Activated CD4-positive, CD25-positive, alpha-beta regulatory T cell (primary cell): Measurements from ENCODE around the gene SFXN4.
"Not testable (repeated sequence)": the region's sequence is repeated elsewhere in the genome, so short reads cannot be mapped to it uniquely, and the experiment has no call there.

ENCODE experiments used
- DNase-seq, 4 experiments: peaks; one replicate each; lab custom pipeline; 2025; lab: John Stamatoyannopoulos, UW

SFXN4 gene

GRCh38 chr10:119190353-119190752 is 24.8 kb upstream of the SFXN4 start:
- no peak for DNase-seq

GRCh38 chr10:119189811-119190282 is 24.3 kb upstream of the SFXN4 start:
- no peak for DNase-seq

- no peak for DNase-seq
Observed at GRCh38 chr10:119183664-119184412, 18.3 kb upstream of the SFXN4 start.

- DNase-seq, result not testable (repeated sequence)
Observed at GRCh38 chr10:119180850-119181400, 15.4 kb upstream of the SFXN4 start.

- peak; percentile 84 to 92 (median 90) for DNase-seq
Observed at GRCh38 chr10:119178372-119179119, 13.0 kb upstream of the SFXN4 start, which contains the start of gene PRDX3. Gene PRDX3, minus strand, starts transcription at chr10:119178812. Its CDS starts 22 bp downstream, at chr10:119178790.

- DNase-seq, result peak in 1 of 4 experiments; percentile 9
Observed at GRCh38 chr10:119177708-119178371, 12.3 kb upstream of the SFXN4 start.

- DNase-seq, result no peak
Observed at GRCh38 chr10:119176166-119176565, 10.7 kb upstream of the SFXN4 start.

GRCh38 chr10:119174109-119174508 is 8.6 kb upstream of the SFXN4 start:
- no peak for DNase-seq

GRCh38 chr10:119167041-119167440 is 1.5 kb upstream of the SFXN4 start:
- DNase-seq, result no peak

- no peak for DNase-seq
Observed at GRCh38 chr10:119166564-119166963, 1.1 kb upstream of the SFXN4 start.

- no peak for DNase-seq
Observed at GRCh38 chr10:119166118-119166500, 595 bp upstream of the SFXN4 start.

GRCh38 chr10:119162452-119163092 is 2.9 kb downstream of the SFXN4 start:
- no peak for DNase-seq

- DNase-seq, result no peak
Observed at GRCh38 chr10:119161680-119162451, 3.6 kb downstream of the SFXN4 start.

- DNase-seq, result no peak
Observed at GRCh38 chr10:119159332-119159731, 6.2 kb downstream of the SFXN4 start.

- DNase-seq, result no peak
Observed at GRCh38 chr10:119153661-119154060, 11.9 kb downstream of the SFXN4 start.

GRCh38 chr10:119153041-119153440 is 12.5 kb downstream of the SFXN4 start:
- no peak for DNase-seq

GRCh38 chr10:119151601-119152000 is 13.9 kb downstream of the SFXN4 start:
- not testable (repeated sequence) for DNase-seq

GRCh38 chr10:119149729-119150128 is 15.8 kb downstream of the SFXN4 start:
- no peak for DNase-seq

- no peak for DNase-seq
Observed at GRCh38 chr10:119149157-119149556, 16.4 kb downstream of the SFXN4 start.

GRCh38 chr10:119143657-119144056 is 21.9 kb downstream of the SFXN4 start:
- DNase-seq, result no peak
